Hepatocyte (in vitro differentiated cells): Measurements from ENCODE around the gene MRNIP.

Source experiments
- CTCF ChIP-seq: fragments of 200-600 bp; sonication (generic); IDR thresholded peaks from 2 replicates; pipeline ENCODE4 v1.5.1; 2016; ENCODE audit warnings: antibody characterized with exemption, mild to moderate bottlenecking; ENCODE audit not compliant: poor library complexity
- EZH2 ChIP-seq: fragments of 200-600 bp; sonication (generic); IDR thresholded peaks from 2 replicates; pipeline ENCODE4 v1.6.1; 2016; ENCODE audit warnings: antibody characterized with exemption, mild to moderate bottlenecking, borderline replicate concordance
- EZH2phosphoT487 ChIP-seq: fragments of 200-600 bp; sonication (generic); IDR thresholded peaks from one replicate; pipeline ENCODE4 v1.6.1; 2018; ENCODE audit warnings: antibody characterized with exemption, mild to moderate bottlenecking, low read depth, moderate library complexity; ENCODE audit not compliant: unreplicated experiment, severe bottlenecking

GRCh38 chr5:179869641-179870402 lies 11.2 kb upstream of the MRNIP start:
- TF ChIP-seq EZH2phosphoT487 (no peak), CTCF (no peak), EZH2 (no peak)
